RPMI7951 (cell line): ENCODE measurements around the gene CBARP. TPM values are rescaled to one million over a fixed set of nuclear protein-coding genes. Genes with fewer than 3 reads are reported as not detected.

ENCODE experiments used
- DNase-seq: peaks from one replicate; pipeline ENCODE4 v3.0.0-alpha.2; 2012; ENCODE audit warnings: low read depth
- total RNA-seq: library from RNA; depleted of rRNA; stranded (reverse); fragments of >200 nt; shearing (Covaris generic); gene quantifications from 2 replicates; pipeline ENCODE4 v1.2.3, GENCODE V29; 2014

Gene CBARP
- total RNA-seq, 1 experiment from 2014 or later = 0.48 TPM

- DNase-seq = no peak
Observed at GRCh38 chr19:1227304-1228054, 10.3 kb downstream of the CBARP start.

GRCh38 chr19:1226522-1227303 is 11.1 kb downstream of the CBARP start:
- DNase-seq = no peak

GRCh38 chr19:1226227-1226518 is 11.6 kb downstream of the CBARP start:
- no peak for DNase-seq

GRCh38 chr19:1225440-1226226 is 12.2 kb downstream of the CBARP start:
- no peak for DNase-seq

GRCh38 chr19:1224847-1225246 is 13.0 kb downstream of the CBARP start:
- no peak for DNase-seq

GRCh38 chr19:1224047-1224825 is 13.6 kb downstream of the CBARP start:
- no peak for DNase-seq

- peak; percentile 43 for DNase-seq
Observed at GRCh38 chr19:1223018-1223855, 14.6 kb downstream of the CBARP start.

GRCh38 chr19:1222394-1222793 is 15.4 kb downstream of the CBARP start:
- no peak for DNase-seq

GRCh38 chr19:1221904-1222255 is 15.9 kb downstream of the CBARP start:
- DNase-seq = no peak

- DNase-seq = peak; percentile 39
Observed at GRCh38 chr19:1220976-1221903, 16.6 kb downstream of the CBARP start.

- no peak for DNase-seq
Observed at GRCh38 chr19:1220477-1220930, 17.3 kb downstream of the CBARP start.

GRCh38 chr19:1219786-1220476 is 17.9 kb downstream of the CBARP start:
- no peak for DNase-seq

- no peak for DNase-seq
Observed at GRCh38 chr19:1218751-1219567, 18.8 kb downstream of the CBARP start.

- DNase-seq = no peak
Observed at GRCh38 chr19:1217366-1217765, 20.4 kb downstream of the CBARP start.

GRCh38 chr19:1216756-1217155 is 21.0 kb downstream of the CBARP start:
- no peak for DNase-seq

GRCh38 chr19:1214862-1215731 is 22.7 kb downstream of the CBARP start:
- DNase-seq = peak; percentile 95

GRCh38 chr19:1214299-1214861 is 23.4 kb downstream of the CBARP start:
- no peak for DNase-seq
